ENCODE data around the gene TSPAN4. TPM values are rescaled to one million over a fixed set of nuclear protein-coding genes. Genes with fewer than 3 reads are reported as not detected.

Gene TSPAN4
- total RNA-seq, 1 experiment from 2014 or later = 95.2 TPM

- no peak for DNase-seq (ENCODE audit: low read depth)
Measured at GRCh38 chr11:863910-864827, 21.5 kb downstream of the TSPAN4 start.

- DNase-seq (ENCODE audit: low read depth) = no peak
Measured at GRCh38 chr11:864898-865297, 22.2 kb downstream of the TSPAN4 start.

GRCh38 chr11:865462-866430 lies 23.1 kb downstream of the TSPAN4 start:
- DNase-seq (ENCODE audit: low read depth) = no peak

GRCh38 chr11:866481-866880 lies 23.8 kb downstream of the TSPAN4 start:
- DNase-seq (ENCODE audit: low read depth) = no peak

- DNase-seq (ENCODE audit: low read depth) = no peak
Measured at GRCh38 chr11:867856-868358, 25.3 kb downstream of the TSPAN4 start.

DNA sequence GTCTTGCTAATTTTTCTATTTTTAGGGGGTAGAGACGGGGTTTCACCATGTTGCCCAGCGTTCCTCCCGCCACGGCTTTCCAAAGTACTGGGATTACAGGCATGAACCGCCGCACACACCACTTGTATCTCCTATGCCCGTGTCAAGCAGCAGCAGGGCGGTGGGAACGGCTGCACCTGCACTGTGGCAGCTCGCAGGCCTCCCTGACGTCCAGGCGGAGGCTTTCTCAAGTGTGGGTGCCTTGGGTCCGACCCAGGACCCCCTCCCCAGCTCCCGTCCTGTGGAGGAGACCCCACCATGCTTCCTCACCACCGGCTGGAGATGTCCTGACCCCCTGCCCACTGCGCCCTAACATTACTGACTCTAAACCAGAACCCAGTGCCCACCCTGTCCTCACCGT lies 25.7 kb downstream of the TSPAN4 start:
- DNase-seq (ENCODE audit: low read depth) = no peak

DNA sequence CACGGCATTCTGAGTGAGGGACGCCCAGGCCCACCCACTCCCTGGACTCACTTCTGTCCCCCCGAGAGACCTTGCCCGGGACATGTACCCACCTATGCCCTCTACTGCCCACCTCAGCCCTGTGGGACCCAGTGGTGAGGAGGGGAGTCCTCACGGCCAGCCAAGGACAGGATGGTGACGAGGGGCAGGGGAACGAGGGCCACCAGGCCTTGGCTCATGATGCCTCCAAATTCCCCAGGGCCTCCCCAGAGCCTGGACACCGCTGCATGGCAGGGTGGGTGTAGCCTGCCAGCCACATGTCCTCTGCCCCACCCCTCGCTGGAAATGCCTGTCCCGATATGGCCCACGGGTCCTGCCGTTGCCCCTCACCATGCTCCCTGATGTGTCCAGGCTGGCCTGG lies 26.1 kb downstream of the TSPAN4 start:
- DNase-seq (ENCODE audit: low read depth) = no peak

DNA sequence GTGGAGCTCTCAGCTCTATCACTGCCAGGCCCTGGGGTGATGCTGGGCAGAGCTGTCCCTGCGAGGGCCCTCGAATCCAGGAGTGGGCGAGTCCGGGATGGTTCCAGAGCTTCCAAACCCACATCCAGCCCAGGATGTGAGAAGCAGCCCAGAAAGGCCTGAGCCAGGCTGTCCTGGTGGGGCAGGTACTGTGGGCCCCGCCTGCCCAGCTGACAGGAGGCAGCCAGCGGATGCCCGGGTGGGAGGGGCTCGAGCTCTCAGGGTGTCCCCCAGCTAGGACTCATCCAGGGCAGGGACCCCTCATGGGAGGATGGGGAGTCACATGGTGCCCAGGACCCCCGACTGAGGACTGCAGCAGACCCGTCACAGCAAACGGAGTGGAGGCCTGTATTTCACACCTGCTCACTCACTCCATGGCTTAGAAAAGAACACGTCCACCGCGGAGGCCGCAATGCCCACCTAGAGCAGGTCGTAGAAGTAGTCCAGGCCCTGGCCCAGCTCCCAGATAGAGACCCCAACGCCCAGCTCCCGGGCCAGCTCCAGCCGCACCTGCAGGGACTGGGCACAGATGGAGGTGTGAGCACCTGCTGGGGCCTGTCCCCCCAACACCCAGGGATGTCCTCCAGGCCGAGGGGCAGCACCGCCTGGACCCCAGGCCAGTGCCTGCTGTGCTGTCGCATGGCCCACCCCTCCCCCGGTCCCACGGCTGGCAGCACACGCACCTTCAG lies 26.9 kb downstream of the TSPAN4 start:
- DNase-seq (ENCODE audit: low read depth) = no peak

GRCh38 chr11:870127-870413 lies 27.4 kb downstream of the TSPAN4 start:
- no peak for DNase-seq (ENCODE audit: low read depth)

- no peak for DNase-seq (ENCODE audit: low read depth)
Measured at GRCh38 chr11:870418-870817, 27.8 kb downstream of the TSPAN4 start.

DNA sequence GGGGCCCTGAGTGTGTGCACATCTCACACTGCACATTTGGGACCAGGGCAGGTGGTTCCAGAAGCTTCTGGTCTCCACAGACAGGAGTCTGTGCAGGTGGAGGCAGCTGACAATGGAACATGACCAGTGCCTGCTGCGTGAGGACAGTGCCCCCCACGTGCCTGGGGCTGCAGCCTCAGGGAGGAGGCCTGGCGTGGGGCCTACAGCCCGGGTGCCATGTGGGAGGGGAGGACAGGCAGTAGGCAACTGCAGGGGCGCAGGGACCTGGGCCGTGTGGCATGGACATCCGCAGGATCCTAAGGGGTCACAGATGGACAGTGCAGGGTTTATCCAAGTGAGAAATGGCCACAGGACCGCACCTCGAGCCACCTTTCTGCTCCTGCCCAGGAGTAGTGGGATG lies 28.8 kb downstream of the TSPAN4 start:
- no peak for DNase-seq (ENCODE audit: low read depth)

- DNase-seq (ENCODE audit: low read depth) = no peak
Measured at GRCh38 chr11:872799-873198, 30.1 kb downstream of the TSPAN4 start.

GRCh38 chr11:873706-874105 lies 31.1 kb downstream of the TSPAN4 start:
- no peak for DNase-seq (ENCODE audit: low read depth)

- DNase-seq (ENCODE audit: low read depth) = no peak
Measured at GRCh38 chr11:875203-875602, 32.6 kb downstream of the TSPAN4 start.

DNA sequence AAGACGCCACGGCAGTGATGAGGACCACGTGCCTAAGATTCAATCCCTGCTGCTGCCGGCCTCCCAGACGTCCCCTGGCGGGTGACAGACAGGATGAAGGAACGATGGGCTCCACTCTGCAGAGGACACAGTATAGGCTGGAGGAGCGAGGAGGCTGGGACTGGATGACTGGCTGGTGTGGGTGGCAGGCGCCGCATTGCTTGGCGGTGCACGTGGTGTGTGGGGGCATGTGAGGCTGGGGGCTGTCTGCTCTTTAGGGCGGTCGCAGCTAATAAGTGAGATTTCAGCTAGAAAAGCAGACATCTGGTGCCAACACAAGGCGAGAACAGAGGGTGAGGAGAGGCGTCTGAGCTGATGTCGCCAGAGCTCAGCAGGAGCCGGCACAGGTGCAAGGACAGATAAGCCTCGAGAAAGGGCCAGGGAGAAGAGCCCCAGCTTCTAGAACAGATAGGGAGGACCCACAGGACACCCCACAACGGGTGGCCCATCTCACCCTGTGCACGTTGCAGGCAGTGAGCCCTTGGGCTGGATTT lies 33.2 kb downstream of the TSPAN4 start:
- DNase-seq (ENCODE audit: low read depth) = no peak

- peak; percentile 13 for DNase-seq (ENCODE audit: low read depth)
Measured at GRCh38 chr11:876545-876944, 33.9 kb downstream of the TSPAN4 start.

DNA sequence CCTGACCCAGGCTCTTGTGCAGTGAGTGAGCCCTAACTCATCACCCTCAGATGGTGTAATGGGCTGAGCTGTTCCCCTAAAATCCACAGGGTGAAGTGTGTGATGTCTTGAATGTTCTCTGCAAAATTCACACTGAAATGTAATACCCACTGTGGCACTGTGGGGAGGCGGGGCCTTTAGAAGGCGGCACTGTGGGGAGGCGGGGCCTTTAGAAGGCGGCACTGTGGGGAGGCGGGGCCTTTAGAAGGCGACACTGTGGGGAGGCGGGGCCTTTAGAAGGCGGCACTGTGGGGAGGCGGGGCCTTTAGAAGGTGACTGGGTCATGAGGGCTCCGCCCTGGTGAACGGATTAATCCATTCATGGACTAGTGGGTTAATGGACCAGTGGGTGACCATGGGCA lies 34.9 kb downstream of the TSPAN4 start:
- DNase-seq (ENCODE audit: low read depth) = no peak

GRCh38 chr11:880447-880846 lies 37.8 kb downstream of the TSPAN4 start:
- no peak for DNase-seq (ENCODE audit: low read depth)

- DNase-seq (ENCODE audit: low read depth) = no peak
Measured at GRCh38 chr11:882596-882995, 39.9 kb downstream of the TSPAN4 start.

- DNase-seq (ENCODE audit: low read depth) = no peak
Measured at GRCh38 chr11:883527-883926, 40.9 kb downstream of the TSPAN4 start.

- DNase-seq (ENCODE audit: low read depth) = no peak
Measured at GRCh38 chr11:884578-885070, 42.0 kb downstream of the TSPAN4 start.
